ENCODE data around the gene CHRNB4.

The CHRNB4 gene

DNA sequence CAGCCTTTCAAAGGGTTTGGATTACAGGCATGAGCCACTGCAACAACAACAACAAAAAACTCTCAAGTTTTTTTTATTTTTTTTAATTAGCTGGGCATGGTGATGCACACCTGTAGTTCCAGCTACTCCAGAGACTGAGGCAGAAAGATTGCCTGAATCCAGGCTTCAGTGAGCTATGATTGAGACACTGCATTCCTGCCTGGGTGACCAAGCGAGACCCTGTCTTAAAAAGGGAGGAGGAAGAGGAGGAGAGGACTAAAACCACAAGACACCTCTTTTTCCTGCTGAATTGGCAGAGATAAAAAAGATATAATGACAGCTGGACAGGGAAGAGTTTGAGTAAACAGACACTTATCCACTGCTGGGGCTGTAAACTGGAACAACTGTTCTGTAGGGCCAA, 22.7 kb upstream of the CHRNB4 start:
- Mint-ChIP-seq H3K9me3 (no peaks in the 10 kb centered on the region), H3K4me1 (peaks cover 13% of the 10 kb centered on the region), H3K27ac (peak overlapping the region in 1 of 3 experiments; percentile 69), H3K36me3 (ENCODE audit: low read depth) (no peaks in the 10 kb centered on the region), H3K27me3 (ENCODE audit: low read depth) (peaks cover 21% of the 10 kb centered on the region), H3K4me3 (no peak overlapping the region)
- TF ChIP-seq, protein P1, sequence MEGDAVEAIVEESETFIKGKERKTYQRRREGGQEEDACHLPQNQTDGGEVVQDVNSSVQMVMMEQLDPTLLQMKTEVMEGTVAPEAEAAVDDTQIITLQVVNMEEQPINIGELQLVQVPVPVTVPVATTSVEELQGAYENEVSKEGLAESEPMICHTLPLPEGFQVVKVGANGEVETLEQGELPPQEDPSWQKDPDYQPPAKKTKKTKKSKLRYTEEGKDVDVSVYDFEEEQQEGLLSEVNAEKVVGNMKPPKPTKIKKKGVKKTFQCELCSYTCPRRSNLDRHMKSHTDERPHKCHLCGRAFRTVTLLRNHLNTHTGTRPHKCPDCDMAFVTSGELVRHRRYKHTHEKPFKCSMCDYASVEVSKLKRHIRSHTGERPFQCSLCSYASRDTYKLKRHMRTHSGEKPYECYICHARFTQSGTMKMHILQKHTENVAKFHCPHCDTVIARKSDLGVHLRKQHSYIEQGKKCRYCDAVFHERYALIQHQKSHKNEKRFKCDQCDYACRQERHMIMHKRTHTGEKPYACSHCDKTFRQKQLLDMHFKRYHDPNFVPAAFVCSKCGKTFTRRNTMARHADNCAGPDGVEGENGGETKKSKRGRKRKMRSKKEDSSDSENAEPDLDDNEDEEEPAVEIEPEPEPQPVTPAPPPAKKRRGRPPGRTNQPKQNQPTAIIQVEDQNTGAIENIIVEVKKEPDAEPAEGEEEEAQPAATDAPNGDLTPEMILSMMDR (IDR thresholded peaks at IDR 0.05; ENCODE audit: unreplicated experiment in 3 of 3), result no peak

DNA sequence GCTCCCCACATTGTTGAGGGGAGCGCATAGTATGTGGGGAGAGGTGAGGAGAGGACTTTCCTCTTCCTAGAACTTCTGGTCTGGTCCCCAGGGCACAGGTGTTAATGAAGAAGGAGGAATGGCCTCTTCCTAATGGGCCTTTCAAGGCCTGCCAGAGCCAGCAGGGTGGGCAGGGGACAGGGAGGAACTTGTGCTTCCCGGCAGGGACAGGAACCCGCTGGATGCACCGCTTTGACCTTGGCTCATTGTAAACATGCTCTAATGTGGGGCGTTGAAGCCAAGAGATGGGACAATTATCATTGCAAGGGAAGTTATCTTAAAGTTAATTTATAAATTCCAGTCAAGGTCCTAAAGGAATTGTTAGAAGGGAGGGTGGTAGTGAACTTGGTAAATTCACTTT, 21.0 kb upstream of the CHRNB4 start:
- peaks cover 13% of the 10 kb centered on the region for H3K4me1 Mint-ChIP-seq
- H3K27me3 Mint-ChIP-seq (ENCODE audit: low read depth), result peaks cover 9% of the 10 kb centered on the region
- H3K9me3 Mint-ChIP-seq, result no peaks in the 10 kb centered on the region
- no peak overlapping the region for H3K4me3 Mint-ChIP-seq
- no peaks in the 10 kb centered on the region for H3K36me3 Mint-ChIP-seq (ENCODE audit: low read depth)
- TF ChIP-seq, protein P1 (IDR thresholded peaks at IDR 0.05; ENCODE audit: unreplicated experiment in 3 of 3), result no peak
- H3K27ac Mint-ChIP-seq, result peak overlapping the region in 1 of 3 experiments; percentile 74

DNA sequence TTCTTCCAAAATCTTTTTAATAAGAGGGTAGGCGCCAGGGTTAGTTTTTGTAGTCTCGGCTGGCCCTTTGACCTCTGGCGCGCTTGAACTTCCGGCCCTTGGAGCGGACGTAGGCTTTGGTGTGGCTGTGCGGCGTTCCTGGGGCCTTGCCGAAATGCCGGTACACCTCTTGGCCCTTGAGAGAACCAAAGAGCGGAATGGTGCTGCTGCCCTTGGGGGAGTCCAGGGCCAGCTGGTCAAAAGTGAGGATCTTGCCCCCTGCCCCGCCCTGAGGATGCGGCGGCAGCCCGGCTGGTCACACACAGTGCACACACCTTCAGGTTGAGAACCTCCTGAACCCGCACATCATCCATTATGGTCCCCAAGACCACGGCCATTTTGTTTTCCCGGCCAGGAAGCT, 20.0 kb upstream of the CHRNB4 start:
- Mint-ChIP-seq H3K36me3 (ENCODE audit: low read depth) (no peaks in the 10 kb centered on the region), H3K4me3 (no peak overlapping the region), H3K4me1 (peaks cover 13% of the 10 kb centered on the region), H3K27me3 (ENCODE audit: low read depth) (peaks cover 9% of the 10 kb centered on the region), H3K27ac (no peak overlapping the region), H3K9me3 (no peaks in the 10 kb centered on the region)
- TF ChIP-seq, protein P1 (IDR thresholded peaks at IDR 0.05; ENCODE audit: unreplicated experiment in 3 of 3), result no peak

DNA sequence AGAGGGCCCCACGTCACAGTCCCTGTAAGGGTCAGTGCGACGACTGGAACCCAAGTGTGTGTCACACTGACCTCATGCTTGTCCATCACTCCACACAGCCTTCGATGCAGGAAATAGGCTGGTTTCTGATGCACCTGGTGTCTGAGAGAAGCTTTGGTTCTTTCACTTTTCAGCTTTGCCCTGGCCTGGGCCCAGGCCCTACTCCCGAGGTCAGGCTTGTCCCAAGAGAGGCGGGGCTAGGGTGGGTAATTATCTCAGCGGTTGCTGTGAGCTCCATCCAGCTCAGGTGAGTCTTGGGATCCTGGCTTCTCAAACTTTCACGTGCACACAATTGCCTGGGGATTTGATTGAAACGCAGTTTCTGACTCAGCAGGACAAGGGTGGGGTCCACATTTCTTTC, 19.6 kb upstream of the CHRNB4 start:
- peaks cover 9% of the 10 kb centered on the region for H3K27me3 Mint-ChIP-seq (ENCODE audit: low read depth)
- TF ChIP-seq, protein P1 (IDR thresholded peaks at IDR 0.05; ENCODE audit: unreplicated experiment in 3 of 3), result no peak

DNA sequence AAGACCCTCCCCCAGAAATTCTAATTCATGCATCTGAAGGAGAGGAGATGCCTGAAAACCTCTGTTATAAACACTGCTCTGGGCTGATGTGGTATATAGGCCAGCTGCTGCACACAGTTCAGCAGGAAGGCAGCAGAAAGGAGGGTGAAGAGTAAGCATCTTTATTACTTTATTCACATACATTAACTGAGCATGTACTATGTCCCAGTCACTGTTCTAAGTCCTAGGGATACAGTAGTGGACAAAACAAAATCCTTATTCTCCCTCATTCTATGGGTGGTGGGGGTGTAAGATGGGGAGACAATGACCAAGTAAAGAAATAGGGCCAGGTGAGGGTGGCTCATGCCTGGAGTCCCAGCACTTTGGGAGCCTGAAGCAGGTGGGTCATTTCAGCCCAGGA, 17.8 kb upstream of the CHRNB4 start:
- H3K4me1 Mint-ChIP-seq, result peaks cover 3% of the 10 kb centered on the region
- H3K27ac Mint-ChIP-seq, result peak overlapping the region in 2 of 3 experiments; percentile 58 to 68
- no peak overlapping the region for H3K4me3 Mint-ChIP-seq
- peaks cover 15% of the 10 kb centered on the region for H3K27me3 Mint-ChIP-seq (ENCODE audit: low read depth)
- no peaks in the 10 kb centered on the region for H3K9me3 Mint-ChIP-seq
- TF ChIP-seq, protein P1 (IDR thresholded peaks at IDR 0.05; ENCODE audit: unreplicated experiment in 3 of 3), result no peak
- no peaks in the 10 kb centered on the region for H3K36me3 Mint-ChIP-seq (ENCODE audit: low read depth)

More for the DNA sequence above, 19.6 kb upstream of the CHRNB4 start:
- Mint-ChIP-seq H3K4me1 (peaks cover 13% of the 10 kb centered on the region), H3K9me3 (no peaks in the 10 kb centered on the region), H3K27ac (no peak overlapping the region), H3K36me3 (ENCODE audit: low read depth) (no peaks in the 10 kb centered on the region), H3K4me3 (no peak overlapping the region)

DNA sequence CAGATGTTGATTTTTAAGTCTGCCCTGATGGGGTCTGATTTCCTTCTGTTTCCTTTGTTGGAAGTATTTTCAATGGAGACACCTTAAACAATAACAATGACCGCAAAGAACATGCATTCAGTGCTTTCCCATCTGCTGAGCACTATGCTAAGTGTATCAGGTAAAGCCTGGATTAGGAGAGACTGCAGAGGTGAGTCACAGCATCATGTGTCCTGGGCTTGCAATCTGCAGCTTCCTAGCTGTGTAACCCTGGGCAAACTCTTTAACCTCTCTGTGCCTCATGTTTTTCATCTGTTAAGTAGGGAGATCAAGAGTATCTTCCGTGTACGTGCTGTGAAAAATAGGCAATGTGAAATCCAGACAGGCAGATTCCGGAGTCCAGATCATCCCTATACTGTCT, 13.3 kb upstream of the CHRNB4 start:
- Mint-ChIP-seq H3K4me3 (no peak overlapping the region), H3K27me3 (ENCODE audit: low read depth) (peaks cover 15% of the 10 kb centered on the region), H3K9me3 (no peaks in the 10 kb centered on the region), H3K4me1 (no peaks in the 10 kb centered on the region), H3K27ac (no peak overlapping the region), H3K36me3 (ENCODE audit: low read depth) (no peaks in the 10 kb centered on the region)
- TF ChIP-seq, protein P1 (IDR thresholded peaks at IDR 0.05; ENCODE audit: unreplicated experiment in 3 of 3), result no peak

All from nephron (organoid).